Adipocyte (in vitro differentiated cells): ENCODE measurements around the gene MYT1.
"Not testable (repeated sequence)": the region's sequence is repeated elsewhere in the genome, so short reads cannot be mapped to it uniquely, and the experiment has no call there.

Experiments
- DNase-seq: peaks from one replicate; pipeline ENCODE4 v3.0.0-alpha.2; 2015; ENCODE audit warnings: low read depth
- H3K27me3 ChIP-seq: replicated peaks from 2 replicates; pipeline ENCODE4 v1.7.0; 2013; ENCODE audit warnings: mild to moderate bottlenecking, low read length, moderate library complexity; ENCODE audit not compliant: control insufficient read depth, insufficient read depth
- H3K36me3 ChIP-seq: 2 replicates; pipeline ENCODE4 v1.7.0; 2013; ENCODE audit warnings: low read length, mild to moderate bottlenecking, moderate library complexity; ENCODE audit not compliant: control insufficient read depth, insufficient read depth, severe bottlenecking
- H3K4me1 ChIP-seq: 2 replicates; pipeline ENCODE4 v1.7.0; 2013; ENCODE audit warnings: mild to moderate bottlenecking, low read length, moderate library complexity; ENCODE audit not compliant: control insufficient read depth, insufficient read depth
- H3K4me3 ChIP-seq: 2 replicates; pipeline ENCODE4 v1.7.0; 2013; ENCODE audit warnings: mild to moderate bottlenecking, low read length, moderate library complexity
- H3K9ac ChIP-seq: 2 replicates; pipeline ENCODE4 v1.7.0; 2013; ENCODE audit warnings: mild to moderate bottlenecking, low read length, moderate library complexity
- H3K9me3 ChIP-seq: 2 replicates; pipeline ENCODE4 v1.7.0; 2013; ENCODE audit warnings: mild to moderate bottlenecking, low read length, moderate library complexity; ENCODE audit not compliant: control insufficient read depth

The MYT1 gene

DNA sequence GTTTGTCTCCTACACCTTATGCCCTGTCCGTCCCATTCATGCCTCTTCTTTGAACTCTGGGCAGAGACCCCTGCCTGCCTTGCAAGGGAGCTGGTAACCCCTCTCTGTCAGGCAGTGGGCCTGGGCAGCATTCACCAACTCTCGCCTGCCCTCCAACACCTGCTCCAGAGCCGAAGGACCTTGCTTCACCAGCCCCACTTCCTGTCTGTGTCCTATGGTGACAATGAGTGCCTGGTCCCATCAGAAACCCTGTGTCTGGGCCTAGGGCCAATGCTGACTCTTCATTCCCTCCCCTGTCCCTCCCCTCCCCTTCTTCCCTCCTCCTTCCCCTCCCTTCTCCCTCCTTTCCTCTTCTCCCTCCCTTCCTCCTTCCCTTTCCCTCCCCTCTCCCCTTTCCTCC, 68.5 kb downstream of the MYT1 start:
- Histone ChIP-seq H3K27me3 (peaks cover 25% of the 10 kb centered on the region), H3K4me3 (no peak overlapping the region), H3K4me1 (no peaks in the 10 kb centered on the region), H3K9me3 (no peaks in the 10 kb centered on the region), H3K36me3 (no peaks in the 10 kb centered on the region), H3K9ac (no peak overlapping the region)
- no peak for DNase-seq

- Histone ChIP-seq H3K9me3 (no peaks in the 10 kb centered on the region), H3K9ac (no peak overlapping the region), H3K36me3 (no peaks in the 10 kb centered on the region), H3K27me3 (peaks cover 15% of the 10 kb centered on the region), H3K4me3 (no peak overlapping the region), H3K4me1 (no peaks in the 10 kb centered on the region)
- no peak for DNase-seq
Measured at GRCh38 chr20:64233725-64234124, 69.5 kb downstream of the MYT1 start.

DNA sequence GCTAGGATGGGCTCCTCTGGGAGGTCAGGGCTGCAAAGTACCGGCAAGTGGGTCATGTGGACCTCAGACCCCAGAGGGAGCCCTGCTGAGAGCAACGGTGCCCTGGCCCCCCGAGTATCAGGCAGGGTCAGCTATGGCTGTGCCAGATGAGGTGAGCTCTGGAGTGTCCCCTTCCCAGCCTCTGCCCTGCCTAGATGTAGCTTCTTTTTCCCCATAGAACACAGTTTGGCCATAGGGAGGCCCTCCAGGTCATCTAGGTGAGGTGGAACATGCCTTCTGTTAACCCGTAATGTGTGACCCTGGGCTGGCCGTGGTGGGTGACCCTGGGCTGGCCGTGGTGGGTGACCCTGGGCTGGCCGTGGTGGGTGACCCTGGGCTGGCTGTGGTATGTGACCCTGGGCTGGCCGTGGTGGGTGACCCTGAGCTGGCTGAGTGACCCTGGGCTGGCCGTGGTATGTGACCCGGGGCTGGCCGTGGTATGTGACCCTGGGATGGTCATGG, 70.1 kb downstream of the MYT1 start:
- H3K36me3 ChIP-seq, result no peaks in the 10 kb centered on the region
- no peak for DNase-seq
- no peak overlapping the region for H3K4me3 ChIP-seq
- peaks cover 17% of the 10 kb centered on the region for H3K27me3 ChIP-seq
- H3K9me3 ChIP-seq, result no peaks in the 10 kb centered on the region
- no peaks in the 10 kb centered on the region for H3K4me1 ChIP-seq
- H3K9ac ChIP-seq, result no peak overlapping the region

- H3K4me1 ChIP-seq, H3K36me3 ChIP-seq, H3K4me3 ChIP-seq, DNase-seq, H3K9ac ChIP-seq, H3K9me3 ChIP-seq: not testable (repeated sequence)
- H3K27me3 ChIP-seq, result peaks cover 14% of the 10 kb centered on the region
Measured at GRCh38 chr20:64234921-64235565, 70.8 kb downstream of the MYT1 start.

DNA sequence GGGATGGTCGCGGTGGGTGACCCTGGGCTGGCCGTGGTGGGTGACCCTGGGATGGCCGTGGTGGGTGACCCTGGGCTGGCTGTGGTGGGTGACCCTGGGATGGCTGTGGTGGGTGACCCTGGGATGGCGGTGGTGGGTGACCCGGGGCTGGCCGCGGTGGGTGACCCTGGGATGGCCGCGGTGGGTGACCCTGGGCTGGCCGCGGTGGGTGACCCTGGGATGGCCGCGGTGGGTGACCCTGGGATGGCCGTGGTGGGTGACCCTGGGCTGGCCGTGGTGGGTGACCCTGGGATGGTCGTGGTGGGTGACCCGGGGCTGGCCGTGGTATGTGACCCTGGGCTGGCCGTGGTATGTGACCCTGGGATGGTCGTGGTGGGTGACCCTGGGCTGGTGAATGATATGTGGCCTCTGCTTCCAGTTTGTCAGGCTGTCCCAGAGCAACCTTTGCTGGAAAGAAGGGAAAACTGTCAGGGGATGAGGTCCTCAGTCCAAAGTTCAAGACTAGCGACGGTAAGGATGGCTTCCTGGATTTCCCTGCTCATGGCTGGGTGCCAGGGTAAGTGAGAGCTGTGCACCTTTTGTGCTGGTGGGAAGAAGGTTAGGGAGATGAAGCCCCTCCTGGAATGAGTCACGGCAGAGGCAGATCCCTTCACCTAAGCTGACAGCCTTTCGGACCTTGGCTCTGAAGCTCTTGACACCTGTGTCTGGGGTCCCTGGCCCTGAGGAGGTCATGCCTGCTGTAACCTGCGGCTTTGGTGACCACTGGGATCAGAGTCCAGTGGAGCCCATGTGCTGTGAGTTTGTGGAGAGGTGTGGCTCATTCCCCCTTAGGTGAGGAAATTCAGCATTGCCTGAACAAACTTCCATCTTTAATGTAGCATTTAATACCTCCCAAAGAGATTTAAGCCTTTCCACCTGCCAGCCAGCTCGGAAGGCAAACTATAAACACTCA, 72.2 kb downstream of the MYT1 start:
- no peaks in the 10 kb centered on the region for H3K9me3 ChIP-seq
- no peaks in the 10 kb centered on the region for H3K36me3 ChIP-seq
- peaks cover 21% of the 10 kb centered on the region for H3K27me3 ChIP-seq
- no peak for DNase-seq
- no peak overlapping the region for H3K4me3 ChIP-seq
- H3K9ac ChIP-seq, result no peak overlapping the region
- no peaks in the 10 kb centered on the region for H3K4me1 ChIP-seq

- Histone ChIP-seq H3K9ac (no peak overlapping the region), H3K4me1 (no peaks in the 10 kb centered on the region), H3K9me3 (no peaks in the 10 kb centered on the region), H3K27me3 (peaks cover 25% of the 10 kb centered on the region), H3K36me3 (no peaks in the 10 kb centered on the region), H3K4me3 (no peak overlapping the region)
- no peak for DNase-seq
Measured at GRCh38 chr20:64237316-64237715, 73.1 kb downstream of the MYT1 start.

GRCh38 chr20:64238115-64238825, 74.0 kb downstream of the MYT1 start:
- no peaks in the 10 kb centered on the region for H3K36me3 ChIP-seq
- no peaks in the 10 kb centered on the region for H3K4me1 ChIP-seq
- H3K4me3 ChIP-seq, result no peak overlapping the region
- DNase-seq, result no peak
- H3K27me3 ChIP-seq, result peaks cover 34% of the 10 kb centered on the region
- no peaks in the 10 kb centered on the region for H3K9me3 ChIP-seq
- no peak overlapping the region for H3K9ac ChIP-seq

DNA sequence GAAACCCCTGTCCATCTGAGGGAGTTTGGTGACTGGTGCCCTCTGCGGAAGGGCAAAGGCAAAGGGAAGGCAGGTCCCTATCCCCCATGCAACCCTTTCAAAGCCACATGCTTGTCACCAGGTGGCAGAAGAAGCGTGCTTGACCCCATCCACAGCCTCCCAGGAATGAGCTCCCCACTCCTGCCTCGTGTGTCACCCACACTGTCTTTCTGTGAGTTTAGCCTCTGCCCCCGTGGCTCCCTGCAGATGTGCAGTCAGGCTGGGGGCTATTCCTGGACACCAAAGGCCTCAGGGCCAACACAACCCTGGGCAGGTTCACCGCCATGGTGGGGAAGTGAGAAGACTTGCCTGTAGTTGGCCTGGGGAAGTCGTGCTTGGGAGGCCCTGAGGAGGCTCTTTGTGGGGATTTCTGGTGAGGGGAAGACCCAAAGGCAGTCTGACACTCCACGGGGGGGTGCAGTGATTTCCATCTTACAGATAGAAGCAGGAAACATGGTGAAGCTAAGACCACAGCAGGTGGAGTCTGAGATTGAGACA, 74.7 kb downstream of the MYT1 start:
- Histone ChIP-seq H3K9ac (no peak overlapping the region), H3K4me3 (no peak overlapping the region), H3K9me3 (no peaks in the 10 kb centered on the region), H3K4me1 (no peaks in the 10 kb centered on the region), H3K36me3 (no peaks in the 10 kb centered on the region), H3K27me3 (peaks cover 40% of the 10 kb centered on the region)
- DNase-seq, result no peak

DNA sequence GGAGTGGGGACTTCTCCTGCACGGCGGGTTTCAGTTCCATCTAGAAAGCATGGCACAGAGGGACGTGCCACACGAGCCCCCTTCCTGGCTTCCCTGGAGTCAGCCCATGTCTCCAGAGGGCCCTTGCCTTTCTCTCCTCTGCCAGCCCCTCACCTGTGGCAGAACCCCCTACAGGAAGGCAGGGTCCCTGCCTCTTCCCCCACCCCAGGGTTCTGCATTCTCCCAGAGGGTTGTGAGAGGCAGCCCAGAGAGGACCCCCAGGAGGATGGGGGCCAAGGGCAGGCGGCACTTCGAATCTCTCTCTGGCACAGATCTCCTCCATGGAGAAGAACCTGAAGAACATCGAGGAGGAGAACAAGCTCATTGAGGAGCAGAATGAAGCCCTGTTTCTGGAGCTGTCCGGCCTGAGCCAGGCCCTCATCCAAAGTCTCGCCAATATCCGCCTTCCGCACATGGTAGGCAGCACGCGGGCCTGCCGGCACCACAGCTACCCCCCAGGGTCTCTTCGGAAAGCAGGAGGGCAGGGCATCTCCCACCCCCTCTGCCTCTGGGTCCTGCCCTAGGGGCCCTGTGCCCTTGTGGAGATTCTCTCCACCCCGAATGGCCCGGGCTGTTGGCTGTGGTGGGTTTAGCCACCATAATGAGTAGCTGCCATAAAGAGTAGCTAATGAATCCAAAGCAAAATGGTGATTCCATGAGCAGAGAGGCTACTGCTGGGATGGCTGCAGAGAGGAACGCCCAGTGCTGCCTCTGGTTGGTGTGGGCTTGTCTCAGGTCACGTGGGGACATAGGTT, 75.4 kb downstream of the MYT1 start:
- Histone ChIP-seq H3K4me1 (no peaks in the 10 kb centered on the region), H3K27me3 (peaks cover 48% of the 10 kb centered on the region), H3K36me3 (no peaks in the 10 kb centered on the region), H3K9me3 (no peaks in the 10 kb centered on the region), H3K4me3 (no peak overlapping the region), H3K9ac (no peak overlapping the region)
- DNase-seq, result no peak

DNA sequence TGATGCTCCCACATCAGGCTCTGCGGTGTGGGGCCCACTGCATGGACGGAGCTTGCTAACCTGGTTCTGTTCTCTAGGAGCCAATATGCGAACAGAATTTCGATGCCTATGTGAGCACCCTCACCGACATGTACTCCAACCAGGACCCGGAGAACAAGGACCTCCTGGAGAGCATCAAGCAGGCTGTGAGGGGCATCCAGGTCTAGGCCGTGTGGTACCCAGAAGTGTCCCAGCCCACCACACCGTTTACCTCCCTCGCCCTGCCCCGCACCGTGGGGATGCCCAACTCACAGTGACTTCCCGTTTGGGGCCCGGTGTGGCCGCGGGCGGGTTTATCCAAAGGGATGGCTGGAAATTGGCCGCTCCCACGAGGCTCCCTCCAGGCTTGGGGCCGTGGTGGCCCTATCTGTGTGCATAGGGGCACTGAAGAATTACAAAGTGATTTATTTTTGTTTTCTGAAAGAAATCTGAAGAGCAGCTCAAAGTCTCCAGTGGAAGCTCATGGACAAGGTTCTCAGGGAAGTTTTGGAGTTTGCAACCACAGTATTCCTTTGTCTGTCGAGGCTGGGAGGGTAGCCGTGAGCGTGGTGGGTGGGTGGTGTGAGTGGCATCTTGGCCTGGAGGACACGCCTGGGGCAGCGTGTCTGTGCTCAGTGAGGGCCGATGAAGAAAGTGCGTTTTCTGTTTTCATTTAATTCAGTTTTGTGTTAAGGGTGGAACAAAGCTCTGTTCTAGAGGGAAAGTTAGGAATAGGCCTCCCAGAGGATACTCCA, 76.2 kb downstream of the MYT1 start:
- DNase-seq, result no peak
- no peak overlapping the region for H3K4me3 ChIP-seq
- H3K9me3 ChIP-seq, result no peaks in the 10 kb centered on the region
- H3K4me1 ChIP-seq, result no peaks in the 10 kb centered on the region
- peaks cover 55% of the 10 kb centered on the region for H3K27me3 ChIP-seq
- no peak overlapping the region for H3K9ac ChIP-seq
- H3K36me3 ChIP-seq, result no peaks in the 10 kb centered on the region
